Neural cell (in vitro differentiated cells): ENCODE measurements around the gene ZNF407. TPM values are rescaled to one million over a fixed set of nuclear protein-coding genes. Genes with fewer than 3 reads are reported as not detected.

Experiments
- H2AFZ ChIP-seq: fragments of 200-600, 300-800 bp; sonication (generic), shearing (Covaris generic); 2 replicates; pipeline ENCODE4 v1.6.0; 2014; ENCODE audit warnings: low read depth, mild to moderate bottlenecking, antibody characterized with exemption, low read length, moderate library complexity
- H3F3A ChIP-seq: fragments of 200-600 bp; shearing (Covaris generic); 2 replicates; pipeline ENCODE4 v1.6.1; 2016; ENCODE audit warnings: mild to moderate bottlenecking, moderate library complexity, mixed read lengths, antibody characterized with exemption, low read length; ENCODE audit not compliant: insufficient read depth, poor library complexity, severe bottlenecking
- H3K27ac ChIP-seq: fragments of 200-600, 300-800 bp; sonication (generic), shearing (Covaris generic); 2 replicates; pipeline ENCODE4 v1.5.1; 2014; ENCODE audit warnings: mild to moderate bottlenecking, low read length, moderate library complexity
- H3K27me3 ChIP-seq: fragments of 300-800, 200-600 bp; sonication (generic), shearing (Covaris generic); 2 replicates; pipeline ENCODE4 v1.6.0; 2014; ENCODE audit warnings: mild to moderate bottlenecking, low read depth, low read length, moderate library complexity; ENCODE audit not compliant: insufficient read depth
- H3K36me3 ChIP-seq: fragments of 300-800, 200-600 bp; sonication (generic), shearing (Covaris generic); 2 replicates; pipeline ENCODE4 v1.5.1; 2014; ENCODE audit warnings: mild to moderate bottlenecking, antibody characterized with exemption, low read length, moderate library complexity; ENCODE audit not compliant: insufficient read depth
- H3K4me2 ChIP-seq: fragments of 300-800, 200-600 bp; sonication (generic), shearing (Covaris generic); 2 replicates; pipeline ENCODE4 v1.6.0; 2014; ENCODE audit warnings: mild to moderate bottlenecking, low read length
- H3K4me3 ChIP-seq: fragments of 300-800, 200-600 bp; sonication (generic), shearing (Covaris generic); 2 replicates; pipeline ENCODE4 v1.5.1; 2014; ENCODE audit warnings: mild to moderate bottlenecking, low read length, moderate library complexity
- H3K79me2 ChIP-seq: fragments of 200-600 bp; shearing (Covaris generic); replicated peaks from 2 replicates; pipeline ENCODE4 v1.6.0; 2014; ENCODE audit warnings: mild to moderate bottlenecking, low read length, moderate library complexity; ENCODE audit not compliant: insufficient read depth
- H3K9ac ChIP-seq: fragments of 300-800, 200-600 bp; sonication (generic), shearing (Covaris generic); 2 replicates; pipeline ENCODE4 v1.6.1; 2016; ENCODE audit warnings: mild to moderate bottlenecking, low read length, mixed read lengths
- H3K9me2 ChIP-seq: fragments of 200-600 bp; shearing (Covaris generic); 2 replicates; pipeline ENCODE4 v1.6.1; 2016; ENCODE audit warnings: mild to moderate bottlenecking, low read length, mixed read lengths; ENCODE audit not compliant: insufficient read depth
- H3K9me3 ChIP-seq: fragments of 200-600, 300-800 bp; sonication (generic), shearing (Covaris generic); 2 replicates; pipeline ENCODE4 v1.6.1; 2016; ENCODE audit warnings: mild to moderate bottlenecking, mixed run types, low read length, moderate library complexity, mixed read lengths
- H4K20me1 ChIP-seq: fragments of 200-600 bp; shearing (Covaris generic); 2 replicates; pipeline ENCODE4 v1.6.1; 2016; ENCODE audit warnings: mild to moderate bottlenecking, mixed run types; ENCODE audit not compliant: insufficient read depth
- EP300 ChIP-seq: fragments of 450-650 bp; conservative IDR thresholded peaks from 2 replicates; pipeline ENCODE4 v1.6.1; 2014; ENCODE audit warnings: antibody characterized with exemption, mild to moderate bottlenecking, moderate library complexity; ENCODE audit not compliant: poor library complexity, severe bottlenecking
- EZH2 ChIP-seq: fragments of 200-600, 300-800 bp; shearing (Covaris generic), sonication (generic); IDR thresholded peaks from 2 replicates; pipeline ENCODE4 v1.6.1; 2014; ENCODE audit warnings: antibody characterized with exemption, low read length, borderline replicate concordance, mild to moderate bottlenecking; ENCODE audit not compliant: insufficient read depth, poor library complexity, severe bottlenecking
- MXI1 ChIP-seq: fragments of 450-650 bp; conservative IDR thresholded peaks from 2 replicates; pipeline ENCODE4 v1.6.1; 2014; ENCODE audit warnings: antibody characterized with exemption, mild to moderate bottlenecking; ENCODE audit not compliant: poor library complexity, severe bottlenecking
- POLR2AphosphoS5 ChIP-seq: IDR thresholded peaks from 2 replicates; pipeline ENCODE4 v1.6.1; 2012
- RAD21 ChIP-seq: fragments of 450-650 bp; conservative IDR thresholded peaks from 2 replicates; pipeline ENCODE4 v1.6.1; 2014; ENCODE audit warnings: antibody characterized with exemption, mild to moderate bottlenecking, moderate library complexity
- REST ChIP-seq: IDR thresholded peaks from 2 replicates; pipeline ENCODE4 v1.6.1; 2012; ENCODE audit warnings: borderline replicate concordance
- SMC3 ChIP-seq: fragments of 450-650 bp; conservative IDR thresholded peaks from 2 replicates; pipeline ENCODE4 v1.6.1; 2014; ENCODE audit warnings: antibody characterized with exemption, mild to moderate bottlenecking, moderate library complexity; ENCODE audit not compliant: poor library complexity
- TAF1 ChIP-seq: IDR thresholded peaks from 2 replicates; pipeline ENCODE4 v1.6.1; 2012; ENCODE audit warnings: low read depth
- polyA plus RNA-seq: library from polyadenylated mRNA; depleted of rRNA; stranded (reverse); fragments of >200 nt; gene quantifications from 2 replicates; pipeline ENCODE4 v1.2.3, GENCODE V29; 2014
- TF ChIP-seq, protein P1 (sequence below): fragments of 450-650 bp; IDR thresholded peaks from 2 replicates; pipeline ENCODE4 v1.5.1; 2014; ENCODE audit warnings: antibody characterized with exemption, mild to moderate bottlenecking, moderate library complexity; ENCODE audit not compliant: poor library complexity, severe bottlenecking

The ZNF407 gene
- polyA plus RNA-seq, 1 donor from 2014 or later: 2.9 TPM

DNA sequence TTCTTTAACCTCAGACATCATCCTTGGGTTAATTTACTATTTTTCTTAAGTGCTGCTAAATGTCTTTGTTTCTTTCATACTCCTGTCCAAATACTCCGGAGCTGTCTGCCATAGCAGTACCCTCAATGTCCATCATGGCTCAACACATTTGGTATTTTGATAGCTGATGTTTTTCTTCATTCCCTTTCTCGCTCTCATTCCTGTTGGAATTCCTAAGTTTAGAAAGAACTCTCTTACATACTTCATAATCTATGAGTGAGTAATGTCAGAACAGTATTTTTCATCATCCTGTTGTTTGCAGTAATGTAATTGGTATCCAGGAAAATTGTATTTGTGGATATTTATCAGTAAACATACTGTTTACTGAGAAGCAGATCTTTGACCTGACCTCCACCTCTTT lies 328.4 kb downstream of the ZNF407 start:
- Histone ChIP-seq H3K9ac (no peak overlapping the region), H3K36me3 (no peaks in the 10 kb centered on the region), H2AFZ (no peak overlapping the region), H3K9me2 (no peaks in the 10 kb centered on the region), H3F3A (no peaks in the 10 kb centered on the region), H3K9me3 (no peaks in the 10 kb centered on the region), H3K27me3 (no peaks in the 10 kb centered on the region), H4K20me1 (no peaks in the 10 kb centered on the region), H3K4me3 (no peak overlapping the region), H3K27ac (no peak overlapping the region), H3K79me2 (no peaks in the 10 kb centered on the region), H3K4me2 (no peak overlapping the region)
- TF ChIP-seq MXI1: no peak

DNA sequence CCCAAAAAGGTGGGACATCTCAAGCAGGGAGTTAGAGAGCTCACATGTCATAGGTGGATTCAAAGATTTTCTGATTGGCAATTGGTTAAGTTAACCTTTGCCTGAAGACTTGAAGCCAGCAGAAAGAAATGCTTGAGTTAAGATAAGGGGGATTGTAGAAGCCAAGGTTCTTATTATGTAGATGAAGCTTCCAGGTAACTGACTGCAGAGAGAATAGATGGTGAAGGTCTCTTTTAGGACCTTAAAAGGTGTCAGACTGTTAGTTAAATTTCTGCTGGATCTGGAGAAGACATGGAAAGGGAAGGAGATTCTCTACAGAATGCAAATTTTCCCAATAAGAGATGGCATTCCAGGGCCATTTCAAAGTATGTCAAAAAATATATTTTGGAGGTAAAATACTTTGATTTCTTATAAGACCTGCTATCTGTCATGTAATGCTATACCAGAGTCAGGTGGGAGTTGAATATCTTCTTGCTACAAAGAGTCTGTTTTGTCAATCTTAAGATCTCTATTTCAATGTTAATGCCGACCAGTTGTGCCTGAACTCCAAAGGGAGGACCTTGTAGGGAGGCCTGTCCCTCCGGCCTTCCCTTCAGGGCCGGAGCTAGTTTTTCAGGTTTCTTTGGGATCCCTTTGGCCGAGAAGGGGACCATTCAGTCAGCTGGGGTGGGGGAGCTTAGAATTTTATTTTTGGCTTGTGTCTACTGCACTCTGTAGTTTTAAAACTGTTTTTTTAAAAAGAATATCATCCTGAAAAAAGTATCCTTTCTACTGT lies 330.7 kb downstream of the ZNF407 start:
- H3K4me3 ChIP-seq: no peak overlapping the region
- H2AFZ ChIP-seq: no peak overlapping the region
- H4K20me1 ChIP-seq: no peaks in the 10 kb centered on the region
- no peaks in the 10 kb centered on the region for H3K36me3 ChIP-seq
- no peaks in the 10 kb centered on the region for H3K79me2 ChIP-seq
- TF ChIP-seq, protein P1, sequence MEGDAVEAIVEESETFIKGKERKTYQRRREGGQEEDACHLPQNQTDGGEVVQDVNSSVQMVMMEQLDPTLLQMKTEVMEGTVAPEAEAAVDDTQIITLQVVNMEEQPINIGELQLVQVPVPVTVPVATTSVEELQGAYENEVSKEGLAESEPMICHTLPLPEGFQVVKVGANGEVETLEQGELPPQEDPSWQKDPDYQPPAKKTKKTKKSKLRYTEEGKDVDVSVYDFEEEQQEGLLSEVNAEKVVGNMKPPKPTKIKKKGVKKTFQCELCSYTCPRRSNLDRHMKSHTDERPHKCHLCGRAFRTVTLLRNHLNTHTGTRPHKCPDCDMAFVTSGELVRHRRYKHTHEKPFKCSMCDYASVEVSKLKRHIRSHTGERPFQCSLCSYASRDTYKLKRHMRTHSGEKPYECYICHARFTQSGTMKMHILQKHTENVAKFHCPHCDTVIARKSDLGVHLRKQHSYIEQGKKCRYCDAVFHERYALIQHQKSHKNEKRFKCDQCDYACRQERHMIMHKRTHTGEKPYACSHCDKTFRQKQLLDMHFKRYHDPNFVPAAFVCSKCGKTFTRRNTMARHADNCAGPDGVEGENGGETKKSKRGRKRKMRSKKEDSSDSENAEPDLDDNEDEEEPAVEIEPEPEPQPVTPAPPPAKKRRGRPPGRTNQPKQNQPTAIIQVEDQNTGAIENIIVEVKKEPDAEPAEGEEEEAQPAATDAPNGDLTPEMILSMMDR: no peak
- TF ChIP-seq EZH2 (no peak), RAD21 (no peak), MXI1 (no peak), REST (no peak), TAF1 (no peak), EP300 (no peak), POLR2AphosphoS5 (no peak), SMC3 (no peak)
- H3K4me2 ChIP-seq: no peak overlapping the region
- H3K27ac ChIP-seq: no peak overlapping the region
- H3F3A ChIP-seq: no peaks in the 10 kb centered on the region
- H3K9me3 ChIP-seq: no peaks in the 10 kb centered on the region
- H3K9ac ChIP-seq: no peak overlapping the region
- H3K27me3 ChIP-seq: no peaks in the 10 kb centered on the region
- no peaks in the 10 kb centered on the region for H3K9me2 ChIP-seq

- Histone ChIP-seq H3K4me3 (no peak overlapping the region), H3K27ac (no peak overlapping the region), H4K20me1 (no peaks in the 10 kb centered on the region), H3K4me2 (no peak overlapping the region), H3F3A (no peaks in the 10 kb centered on the region), H3K9me2 (no peaks in the 10 kb centered on the region), H3K79me2 (no peaks in the 10 kb centered on the region), H3K9me3 (no peaks in the 10 kb centered on the region), H3K27me3 (no peaks in the 10 kb centered on the region), H3K9ac (no peak overlapping the region), H2AFZ (no peak overlapping the region), H3K36me3 (no peaks in the 10 kb centered on the region)
- TF ChIP-seq SMC3 (no peak), TAF1 (no peak), RAD21 (no peak), MXI1 (no peak), REST (no peak), EP300 (no peak), POLR2AphosphoS5 (no peak), EZH2 (no peak)
- TF ChIP-seq, protein P1: no peak
Measured at GRCh38 chr18:74929110-74929509, 331.4 kb downstream of the ZNF407 start.
